Fibroblast of skin of right biceps (primary cell): ENCODE results near the gene SLC35F3.
"Not testable (repeated sequence)": the region's sequence is repeated elsewhere in the genome, so short reads cannot be mapped to it uniquely, and the experiment has no call there.

ENCODE experiments used
- DNase-seq: peaks from one replicate; pipeline ENCODE4 v3.0.0-alpha.2; 2013

The SLC35F3 gene

DNA sequence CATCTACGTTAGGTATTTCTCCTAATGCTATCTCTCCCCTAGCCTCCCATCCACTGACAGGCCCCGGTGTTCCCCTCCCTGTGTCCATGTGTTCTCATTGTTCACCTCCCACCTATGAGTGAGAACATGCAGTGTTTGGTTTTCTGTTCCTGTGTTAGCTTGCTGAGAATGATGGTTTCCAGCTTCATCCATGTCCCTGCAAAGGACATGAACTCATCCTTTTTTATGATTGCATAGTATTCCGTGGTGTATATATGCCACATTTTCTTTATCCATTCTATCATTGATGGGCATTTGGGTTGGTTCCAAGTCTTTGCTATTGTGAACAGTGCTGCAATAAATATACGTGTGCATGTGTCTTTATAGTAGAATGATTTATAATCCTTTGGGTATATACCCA lies 247.9 kb downstream of the SLC35F3 start:
- DNase-seq = not testable (repeated sequence)

DNA sequence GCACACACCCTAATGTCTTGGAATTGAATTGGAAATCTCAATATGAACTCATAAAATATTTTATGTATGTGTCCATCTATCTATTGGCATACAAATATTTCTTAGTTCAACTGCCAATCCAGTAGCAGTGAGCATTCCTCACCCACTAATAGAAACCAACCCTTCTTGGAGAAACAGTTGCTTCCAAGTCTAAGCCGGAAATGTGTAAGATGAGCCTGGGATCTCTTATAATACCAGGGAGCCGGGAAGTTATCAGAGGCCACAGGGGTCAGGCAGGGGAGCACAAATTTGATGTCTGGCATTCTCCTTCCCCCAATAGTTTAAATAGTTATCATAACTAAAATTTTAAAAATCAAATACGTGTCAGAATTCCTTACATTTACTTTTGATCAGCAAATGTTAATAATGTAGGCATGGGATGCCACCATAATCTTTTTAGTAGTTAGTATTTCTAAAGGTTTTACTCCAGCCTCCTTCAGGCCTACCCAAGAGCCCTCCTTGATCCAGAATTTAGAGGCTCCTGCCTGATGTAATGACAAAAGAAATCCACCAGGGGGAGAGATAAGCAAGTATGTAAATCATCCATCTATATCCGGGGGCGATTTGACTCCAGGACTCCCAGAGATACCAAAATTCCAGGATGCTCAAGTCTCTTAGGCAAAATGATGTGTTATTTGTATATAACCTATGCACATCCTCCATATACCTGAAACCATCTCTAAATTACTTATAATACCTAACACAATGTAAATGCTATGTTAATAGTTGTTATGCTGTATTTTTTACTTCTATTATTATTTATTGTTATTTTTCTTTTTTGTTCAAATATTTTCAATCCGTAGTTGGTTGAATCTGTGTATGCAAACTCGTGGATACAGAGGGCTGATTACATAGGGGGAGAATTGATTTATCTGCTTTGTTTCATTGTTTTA lies 250.1 kb downstream of the SLC35F3 start:
- peak; percentile 71 for DNase-seq

GRCh38 chr1:234162661-234163060 lies 258.2 kb downstream of the SLC35F3 start:
- no peak for DNase-seq

DNA sequence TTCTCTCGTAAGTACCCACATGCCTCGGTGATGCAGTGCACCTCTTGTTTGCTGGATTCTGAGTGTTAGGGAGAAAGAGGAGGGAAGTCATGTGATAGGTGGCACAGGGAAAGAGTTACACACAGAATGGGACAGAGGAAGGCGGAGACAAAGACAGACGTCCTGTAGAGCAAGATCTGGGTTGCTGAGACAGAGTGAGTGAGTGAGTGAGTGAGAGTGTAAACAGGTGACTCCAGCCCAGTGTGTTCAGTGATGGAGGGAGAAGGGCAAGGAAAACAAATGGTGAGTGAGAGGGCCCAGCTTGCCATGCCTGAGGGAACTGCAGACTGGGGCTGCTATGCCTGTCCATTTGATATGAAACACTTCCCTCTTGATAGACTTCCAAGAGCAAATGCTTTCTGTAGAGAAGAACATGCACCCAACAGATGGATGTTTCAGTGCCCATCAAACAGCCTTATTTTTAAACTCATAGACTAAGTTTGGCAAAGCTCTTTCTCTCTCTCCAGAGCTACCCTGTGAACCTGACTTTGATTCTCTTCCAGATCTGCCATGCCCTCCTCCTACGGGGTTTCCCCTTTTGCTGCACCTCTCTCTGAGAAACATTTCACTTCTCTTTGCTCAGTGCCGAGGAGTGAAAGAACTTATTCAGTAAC lies 258.9 kb downstream of the SLC35F3 start:
- no peak for DNase-seq

DNA sequence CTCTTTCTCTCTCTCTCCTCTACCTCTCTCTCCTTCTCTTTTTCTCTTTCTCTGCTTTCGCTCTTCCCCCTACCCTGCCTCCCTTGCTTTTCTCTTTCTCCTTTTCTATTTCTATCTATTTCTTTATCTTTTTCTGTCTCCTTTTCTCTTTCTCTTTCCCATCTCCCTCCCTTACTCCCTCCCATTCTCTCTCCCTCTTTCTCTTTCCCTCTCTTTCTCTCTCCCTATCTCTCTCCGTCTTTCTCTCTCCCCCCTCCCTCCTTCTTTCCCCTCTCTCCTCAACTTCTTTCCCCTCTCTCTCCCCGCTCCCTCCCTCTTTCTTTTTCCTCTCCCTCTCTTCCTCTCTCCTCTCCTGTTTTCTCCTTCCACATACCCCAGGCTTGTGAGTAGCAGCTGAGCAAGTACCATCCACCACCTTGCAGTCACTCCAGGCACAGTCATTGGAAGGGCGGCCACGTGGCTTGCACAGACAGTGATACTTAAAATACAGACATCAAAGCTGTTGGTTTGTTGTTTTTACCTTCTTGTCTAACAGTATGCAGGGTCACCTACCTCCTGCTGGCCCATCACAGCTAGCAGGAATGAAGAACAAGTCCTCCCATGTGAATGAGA lies 259.7 kb downstream of the SLC35F3 start:
- no peak for DNase-seq

DNA sequence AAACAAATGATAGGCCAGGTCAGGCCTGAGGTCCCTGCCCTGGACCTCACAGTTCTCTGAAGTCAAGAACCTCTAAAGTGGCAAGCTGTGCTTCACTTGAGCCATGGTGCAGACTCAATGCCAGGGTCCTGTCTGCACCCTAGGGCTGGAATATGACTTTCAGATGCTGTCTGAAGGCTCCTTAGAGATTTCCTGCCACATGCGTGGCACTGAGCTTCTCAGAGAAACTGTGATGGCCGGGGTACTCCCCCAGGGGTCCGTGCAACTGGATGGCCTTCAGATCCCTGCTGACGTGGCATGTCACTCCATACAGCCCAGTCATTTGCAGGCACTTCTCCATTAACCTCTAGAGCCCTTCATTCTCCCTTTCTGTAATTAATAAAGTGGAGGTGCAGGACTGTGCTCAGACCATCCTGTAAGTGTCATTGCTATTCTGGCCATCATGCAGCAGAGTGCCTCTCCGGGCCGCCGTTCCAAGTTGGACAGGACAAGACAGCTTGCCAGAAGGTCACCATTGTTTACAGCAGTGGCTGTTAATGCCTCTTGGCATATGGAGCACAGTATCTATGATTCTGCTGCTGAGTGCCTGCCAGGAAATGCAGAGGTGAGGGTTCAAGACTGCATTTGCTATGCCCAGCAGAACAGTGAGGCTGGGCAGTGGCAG lies 263.7 kb downstream of the SLC35F3 start:
- DNase-seq = no peak

- DNase-seq = no peak
Observed at GRCh38 chr1:234169161-234169849, 264.8 kb downstream of the SLC35F3 start.

DNA sequence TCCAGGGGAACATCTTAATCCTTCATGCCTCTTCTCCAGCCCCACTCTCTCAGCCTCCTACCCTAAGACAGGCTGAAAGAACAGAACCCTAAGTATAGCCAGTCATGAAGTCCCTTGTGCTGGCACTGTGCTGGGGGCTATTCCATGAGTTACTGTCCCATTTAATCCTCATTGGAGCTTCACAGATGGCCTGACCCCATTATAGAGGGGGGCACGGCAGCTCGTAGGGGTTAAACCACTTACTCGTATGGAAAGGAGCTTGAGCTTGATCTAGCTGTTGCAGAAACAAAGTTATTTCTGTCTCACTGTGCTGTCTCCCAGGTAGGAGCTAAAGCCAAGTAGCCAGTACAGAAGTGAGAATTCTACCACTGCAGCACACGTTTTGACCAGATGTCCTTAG lies 265.6 kb downstream of the SLC35F3 start:
- DNase-seq = no peak

DNA sequence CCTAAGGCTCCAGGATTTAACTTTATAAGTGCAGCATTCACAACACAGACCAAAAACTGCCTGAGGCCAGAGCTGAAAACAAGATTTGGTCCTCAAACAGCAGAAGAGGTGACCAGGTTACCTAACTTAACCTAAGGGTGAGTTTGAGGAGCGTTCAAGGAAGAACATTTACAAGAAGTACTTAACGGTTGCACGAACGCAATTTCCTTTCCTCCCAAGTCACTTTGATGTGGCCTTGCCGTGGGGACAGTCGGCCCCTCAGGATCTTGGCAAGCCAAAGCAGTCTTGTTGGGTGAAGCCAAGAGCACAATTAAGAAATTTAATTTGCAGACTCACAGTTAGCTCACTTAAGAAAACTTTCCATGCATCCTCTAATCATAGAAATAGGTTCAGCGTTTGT lies 266.1 kb downstream of the SLC35F3 start:
- DNase-seq = no peak

GRCh38 chr1:234173968-234174367 lies 269.5 kb downstream of the SLC35F3 start:
- no peak for DNase-seq

- DNase-seq = no peak
Observed at GRCh38 chr1:234175363-234175762, 270.9 kb downstream of the SLC35F3 start.

- DNase-seq = no peak
Observed at GRCh38 chr1:234176000-234176399, 271.5 kb downstream of the SLC35F3 start.

GRCh38 chr1:234176847-234177246 lies 272.4 kb downstream of the SLC35F3 start:
- DNase-seq = not testable (repeated sequence)

- no peak for DNase-seq
Observed at GRCh38 chr1:234185438-234185837, 281.0 kb downstream of the SLC35F3 start.

DNA sequence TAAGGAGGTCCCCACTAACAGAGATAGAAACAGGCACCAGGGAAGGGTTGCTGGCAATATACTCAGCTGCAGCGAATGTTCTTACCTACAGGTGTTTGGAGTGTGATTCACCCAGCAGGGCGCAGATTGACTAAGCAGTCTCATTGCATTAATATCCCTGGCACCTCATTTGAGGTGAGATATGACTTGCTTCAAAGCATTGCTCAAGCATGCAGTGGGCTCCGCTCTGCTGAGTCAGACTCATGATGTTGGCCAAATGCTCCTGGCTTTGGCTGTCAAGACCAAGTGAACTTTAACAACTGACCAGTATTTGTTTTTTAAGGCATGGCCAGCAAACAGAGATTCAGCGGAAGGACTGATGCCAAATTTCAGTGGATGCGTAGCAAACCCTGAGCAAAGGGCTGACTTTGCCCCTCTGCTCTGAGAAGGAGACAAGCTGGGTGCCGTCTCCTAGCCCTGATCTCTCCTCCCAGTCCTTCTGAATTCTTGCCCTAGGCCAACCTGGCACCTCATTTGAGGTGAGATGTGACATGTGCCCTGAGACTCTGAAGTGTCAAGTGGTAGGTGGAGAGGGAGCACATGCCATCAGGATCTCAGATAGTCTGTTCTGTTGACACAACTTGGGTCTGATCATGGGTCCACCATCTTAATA lies 281.7 kb downstream of the SLC35F3 start:
- DNase-seq = no peak

- no peak for DNase-seq
Observed at GRCh38 chr1:234188454-234188792, 283.9 kb downstream of the SLC35F3 start.

GRCh38 chr1:234197839-234198238 lies 293.4 kb downstream of the SLC35F3 start:
- DNase-seq = no peak

DNA sequence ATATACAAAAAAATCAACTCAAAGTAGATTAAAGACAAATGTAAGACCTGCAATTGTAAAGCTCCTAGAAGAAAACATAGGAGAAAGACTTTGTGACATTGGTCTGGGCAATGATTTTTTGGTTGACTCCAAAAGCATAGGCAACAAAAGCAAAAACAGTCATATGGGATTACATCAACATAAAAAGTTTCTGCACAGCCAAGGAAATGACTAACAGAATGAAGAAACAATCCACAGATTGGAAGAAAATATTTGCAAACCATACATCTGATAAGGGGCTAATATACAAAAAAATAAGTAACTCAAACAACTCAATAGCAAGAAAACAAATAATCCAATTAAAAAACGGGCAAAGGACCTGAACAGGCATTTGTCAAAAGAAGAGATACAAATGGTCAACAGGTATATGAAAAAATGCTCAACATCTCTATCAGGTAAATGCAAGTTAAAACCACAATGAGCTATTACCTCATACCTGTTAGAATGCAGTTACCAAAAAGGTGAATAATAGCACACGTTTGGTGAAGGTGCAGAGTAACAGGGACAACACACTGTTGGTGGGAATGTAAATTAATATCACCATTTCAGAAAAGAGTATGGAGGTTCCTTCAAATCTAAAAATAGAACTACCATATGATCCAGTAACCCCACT lies 295.1 kb downstream of the SLC35F3 start:
- DNase-seq = no peak

DNA sequence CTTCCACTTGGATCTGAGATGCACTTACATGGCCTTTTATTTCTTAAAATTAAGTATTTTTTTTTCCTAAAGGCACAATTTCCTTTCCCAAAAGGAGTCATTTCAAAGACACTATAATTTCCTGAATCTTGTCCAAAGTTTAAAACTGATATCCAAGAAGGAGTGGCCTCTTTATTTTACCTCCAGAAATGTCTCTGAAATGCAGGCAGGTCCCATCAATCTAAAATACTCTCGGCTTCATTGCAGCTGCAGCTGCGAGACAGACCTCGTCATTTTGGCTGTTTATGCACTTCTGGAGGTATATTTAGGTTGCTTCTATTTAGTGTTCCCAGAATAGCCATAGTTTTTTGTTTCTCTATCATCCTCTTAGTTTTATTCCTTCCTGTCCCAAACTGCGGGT lies 296.1 kb downstream of the SLC35F3 start:
- DNase-seq = no peak

DNA sequence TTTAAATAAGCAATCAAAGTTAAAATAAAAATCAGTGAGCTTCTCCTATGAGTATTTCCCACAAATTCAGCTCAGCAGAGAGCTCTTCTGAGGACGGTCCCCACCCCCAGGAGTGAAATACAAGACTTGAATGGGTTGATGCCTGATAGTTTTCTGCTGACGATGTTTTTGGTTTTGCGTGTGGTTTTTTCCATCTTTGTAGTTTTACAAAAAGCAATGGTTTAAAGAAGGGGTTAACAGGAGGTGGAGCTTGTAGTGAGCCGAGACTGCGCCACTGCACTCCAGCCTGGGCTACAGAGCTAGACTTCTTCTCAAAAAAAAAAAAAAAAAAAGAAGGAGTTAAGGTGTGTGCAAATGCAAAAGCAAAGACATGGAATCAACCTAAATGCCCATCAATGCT lies 297.1 kb downstream of the SLC35F3 start:
- DNase-seq = no peak

- DNase-seq = no peak
Observed at GRCh38 chr1:234205966-234206365, 301.5 kb downstream of the SLC35F3 start.
